Neuronal stem cell (in vitro differentiated cells): Measurements from ENCODE around the gene NOLC1.

Experiments used
- DNase-seq: peaks from one replicate; pipeline ENCODE4 v3.0.0-alpha.2; 2013; ENCODE audit warnings: low spot score
- H2AFZ ChIP-seq: one replicate; pipeline ENCODE4 v1.6.1; 2013; ENCODE audit warnings: mild to moderate bottlenecking, low read length, inconsistent platforms
- H2AK5ac ChIP-seq: 2 replicates; pipeline ENCODE4 v1.6.1; 2013; ENCODE audit warnings: low read depth, mild to moderate bottlenecking, inconsistent platforms, low read length, moderate library complexity, mixed read lengths
- H2BK120ac ChIP-seq: 2 replicates; pipeline ENCODE4 v1.6.1; 2013; ENCODE audit warnings: low read depth, mild to moderate bottlenecking, inconsistent platforms, low read length, moderate library complexity, mixed read lengths
- H2BK12ac ChIP-seq: one replicate; pipeline ENCODE4 v1.6.1; 2013; ENCODE audit warnings: low read length, inconsistent platforms
- H2BK15ac ChIP-seq: 2 replicates; pipeline ENCODE4 v1.6.1; 2013; ENCODE audit warnings: mild to moderate bottlenecking, low read length, inconsistent platforms, mixed read lengths
- H2BK5ac ChIP-seq: one replicate; pipeline ENCODE4 v1.6.1; 2013; ENCODE audit warnings: inconsistent platforms, mild to moderate bottlenecking, low read length, moderate library complexity
- H3K14ac ChIP-seq: one replicate; pipeline ENCODE4 v1.6.1; 2013; ENCODE audit warnings: low read length, inconsistent platforms
- H3K18ac ChIP-seq: 2 replicates; pipeline ENCODE4 v1.6.1; 2013; ENCODE audit warnings: low read length, inconsistent platforms
- H3K23ac ChIP-seq: 2 replicates; pipeline ENCODE4 v1.6.1; 2013; ENCODE audit warnings: low read depth, mild to moderate bottlenecking, mixed read lengths, low read length, inconsistent platforms; ENCODE audit not compliant: poor library complexity
- H3K27ac ChIP-seq: replicated peaks from 3 replicates; pipeline ENCODE4 v1.5.1; 2013; ENCODE audit warnings: low read length, inconsistent platforms
- H3K27me3 ChIP-seq, 3 experiments: 2 replicates each; pipeline ENCODE4 v1.6.1; 2013; ENCODE audit warnings: low read length in 3 of 3, mild to moderate bottlenecking in 2 of 3, inconsistent platforms in 1 of 3, low read depth in 1 of 3, mixed read lengths in 1 of 3, moderate library complexity in 1 of 3; ENCODE audit not compliant: control insufficient read depth in 3 of 3, insufficient read depth in 3 of 3
- H3K36me3 ChIP-seq, 2 donors: replicated peaks in 1 of 2; 2 replicates each; pipeline ENCODE4 v1.6.1; 2013; ENCODE audit warnings: low read length in 2 of 2; ENCODE audit not compliant: control insufficient read depth in 2 of 2, insufficient read depth in 2 of 2
- H3K4ac ChIP-seq: 2 replicates; pipeline ENCODE4 v1.6.1; 2013; ENCODE audit warnings: inconsistent platforms, mild to moderate bottlenecking, low read length, moderate library complexity
- H3K4me1 ChIP-seq, 2 donors: 1 replicate in 1 of 2; 2 replicates in 1 of 2; pipeline ENCODE4 v1.6.1; 2013; ENCODE audit warnings: low read length in 2 of 2, low read depth in 1 of 2; ENCODE audit not compliant: control insufficient read depth in 2 of 2, insufficient read depth in 1 of 2
- H3K4me2 ChIP-seq: one replicate; pipeline ENCODE4 v1.6.1; 2013; ENCODE audit warnings: mild to moderate bottlenecking, low read length, inconsistent platforms; ENCODE audit not compliant: insufficient read depth, poor library complexity, severe bottlenecking
- H3K4me3 ChIP-seq, 2 donors: 2 replicates each; pipeline ENCODE4 v1.5.1; 2013; ENCODE audit warnings: low read length in 2 of 2, mild to moderate bottlenecking in 2 of 2, inconsistent platforms in 1 of 2, moderate library complexity in 1 of 2
- H3K79me1 ChIP-seq: one replicate; pipeline ENCODE4 v1.6.1; 2013; ENCODE audit warnings: low read depth, mild to moderate bottlenecking, inconsistent platforms, low read length, moderate library complexity
- H3K9ac ChIP-seq: one replicate; pipeline ENCODE4 v1.6.1; 2013; ENCODE audit warnings: mild to moderate bottlenecking, low read depth, low read length, inconsistent platforms; ENCODE audit not compliant: poor library complexity
- H3K9me3 ChIP-seq, 2 donors: replicated peaks in 1 of 2; 2 replicates each; pipeline versions ENCODE3 to v1.6.1; 2013; ENCODE audit warnings: low read length in 2 of 2, mild to moderate bottlenecking in 2 of 2, inconsistent platforms in 1 of 2, low read depth in 1 of 2, mixed read lengths in 1 of 2, moderate library complexity in 1 of 2; ENCODE audit not compliant: control insufficient read depth in 2 of 2, insufficient read depth in 1 of 2
- H4K8ac ChIP-seq: one replicate; pipeline ENCODE4 v1.6.1; 2013; ENCODE audit warnings: low read depth, mild to moderate bottlenecking, inconsistent platforms, low read length, moderate library complexity
- H4K91ac ChIP-seq: one replicate; pipeline ENCODE4 v1.6.1; 2013; ENCODE audit warnings: low read length, low read depth, mild to moderate bottlenecking, inconsistent platforms; ENCODE audit not compliant: poor library complexity
- WGBS, 2 donors: extraction: QIAGEN DNeasy Blood & Tissue Kit; methylation state at CpG; one replicate each; pipeline ENCODE4 v1.1.7; 2013; ENCODE audit warnings: missing lambda C conversion rate in 2 of 2, mixed read lengths in 1 of 2; ENCODE audit not compliant: insufficient read length in 2 of 2, insufficient replicate concordance in 1 of 2; ENCODE audit errors: extremely low coverage in 2 of 2; 5-methylcytosine and 5-hydroxymethylcytosine counted together

NOLC1 gene

DNA sequence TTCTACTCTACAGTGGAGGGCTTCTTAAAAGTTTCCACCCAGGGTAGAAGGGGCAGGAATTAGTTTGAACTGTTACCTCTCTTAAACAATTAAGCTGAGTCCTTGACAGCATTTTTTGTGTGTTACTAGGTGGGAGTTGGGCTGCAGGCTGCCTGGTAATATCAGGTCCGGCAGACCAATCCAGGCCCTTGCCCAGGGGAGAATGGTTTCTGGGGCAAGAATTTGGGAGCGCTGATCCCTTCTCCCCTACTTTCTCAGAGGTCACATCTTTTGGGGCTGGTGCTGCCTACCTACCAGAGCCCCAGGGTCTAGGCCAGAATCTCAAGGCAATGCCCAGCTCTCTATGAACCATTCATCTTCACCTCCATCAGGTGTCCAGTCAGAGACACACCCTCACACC, 17.8 kb upstream of the NOLC1 start:
- H3K9me3 ChIP-seq: no peaks in the 10 kb centered on the region
- H2AFZ ChIP-seq: no peak overlapping the region
- H2BK120ac ChIP-seq: no peak overlapping the region
- no peak overlapping the region for H3K27ac ChIP-seq
- H3K4me2 ChIP-seq: peak overlapping the region; percentile 88
- H3K9ac ChIP-seq: no peak overlapping the region
- H3K23ac ChIP-seq: no peak overlapping the region
- no peaks in the 10 kb centered on the region for H3K27me3 ChIP-seq
- H3K79me1 ChIP-seq: peaks cover 7% of the 10 kb centered on the region
- H2BK5ac ChIP-seq: no peak overlapping the region
- DNase-seq: no peak
- peak overlapping the region in 1 of 2 donors; percentile 65 for H3K4me3 ChIP-seq
- WGBS, 2 donors: no CpG with 5 or more reads among the region's 2 CpGs
- H4K91ac ChIP-seq: no peak overlapping the region
- H3K14ac ChIP-seq: no peak overlapping the region
- H2AK5ac ChIP-seq: no peak overlapping the region
- H3K18ac ChIP-seq: no peak overlapping the region
- no peak overlapping the region for H3K4ac ChIP-seq
- H3K4me1 ChIP-seq: peaks cover 4 to 5% of the 10 kb centered on the region in 2 donors
- peaks cover 18 to 33% of the 10 kb centered on the region in 2 donors for H3K36me3 ChIP-seq
- H4K8ac ChIP-seq: no peak overlapping the region
- no peak overlapping the region for H2BK12ac ChIP-seq
- H2BK15ac ChIP-seq: no peak overlapping the region

DNA sequence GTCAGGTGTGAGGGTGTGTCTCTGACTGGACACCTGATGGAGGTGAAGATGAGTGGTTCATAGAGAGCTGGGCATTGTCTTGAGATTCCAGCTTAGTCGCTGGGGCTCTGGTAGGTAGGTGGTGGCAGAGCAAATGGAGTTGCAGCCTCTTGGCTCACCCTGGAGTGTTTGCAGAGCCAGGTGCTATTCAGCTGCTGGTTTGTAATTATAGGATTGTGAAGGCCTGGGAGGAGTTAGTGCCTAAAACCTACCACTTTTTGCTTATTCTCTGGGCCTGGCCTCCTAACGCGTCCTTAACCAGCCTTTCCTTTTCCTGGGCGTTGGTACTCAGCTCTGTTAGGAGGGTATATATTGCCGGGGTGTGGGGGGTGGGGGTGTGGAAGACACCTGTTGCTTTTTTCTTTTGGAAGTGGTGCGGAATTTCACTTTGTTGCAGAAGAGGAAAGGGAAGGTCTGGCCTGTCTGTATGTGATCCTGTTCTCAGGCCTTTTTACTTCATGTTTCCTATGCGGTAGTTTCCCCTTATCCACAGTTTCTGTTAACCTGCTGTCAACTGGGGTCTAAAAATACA, 16.1 kb upstream of the NOLC1 start:
- no peak overlapping the region for H2BK5ac ChIP-seq
- H2BK120ac ChIP-seq: no peak overlapping the region
- H3K9ac ChIP-seq: no peak overlapping the region
- H3K4me3 ChIP-seq: no peak overlapping the region
- peaks cover 34 to 50% of the 10 kb centered on the region in 2 donors for H3K36me3 ChIP-seq
- H4K8ac ChIP-seq: no peak overlapping the region
- no peak overlapping the region for H4K91ac ChIP-seq
- H2BK12ac ChIP-seq: no peak overlapping the region
- H3K4me1 ChIP-seq: peaks cover 4 to 5% of the 10 kb centered on the region in 2 donors
- no peak overlapping the region for H2AFZ ChIP-seq
- no peaks in the 10 kb centered on the region for H3K9me3 ChIP-seq
- H3K27me3 ChIP-seq: no peaks in the 10 kb centered on the region
- H3K18ac ChIP-seq: no peak overlapping the region
- DNase-seq: no peak
- WGBS, 2 donors: no CpG with 5 or more reads among the region's 7 CpGs
- no peak overlapping the region for H2AK5ac ChIP-seq
- H3K14ac ChIP-seq: no peak overlapping the region
- H2BK15ac ChIP-seq: no peak overlapping the region
- H3K27ac ChIP-seq: no peak overlapping the region
- H3K4ac ChIP-seq: no peak overlapping the region
- no peak overlapping the region for H3K23ac ChIP-seq
- H3K79me1 ChIP-seq: peaks cover 8% of the 10 kb centered on the region
- H3K4me2 ChIP-seq: no peak overlapping the region

DNA sequence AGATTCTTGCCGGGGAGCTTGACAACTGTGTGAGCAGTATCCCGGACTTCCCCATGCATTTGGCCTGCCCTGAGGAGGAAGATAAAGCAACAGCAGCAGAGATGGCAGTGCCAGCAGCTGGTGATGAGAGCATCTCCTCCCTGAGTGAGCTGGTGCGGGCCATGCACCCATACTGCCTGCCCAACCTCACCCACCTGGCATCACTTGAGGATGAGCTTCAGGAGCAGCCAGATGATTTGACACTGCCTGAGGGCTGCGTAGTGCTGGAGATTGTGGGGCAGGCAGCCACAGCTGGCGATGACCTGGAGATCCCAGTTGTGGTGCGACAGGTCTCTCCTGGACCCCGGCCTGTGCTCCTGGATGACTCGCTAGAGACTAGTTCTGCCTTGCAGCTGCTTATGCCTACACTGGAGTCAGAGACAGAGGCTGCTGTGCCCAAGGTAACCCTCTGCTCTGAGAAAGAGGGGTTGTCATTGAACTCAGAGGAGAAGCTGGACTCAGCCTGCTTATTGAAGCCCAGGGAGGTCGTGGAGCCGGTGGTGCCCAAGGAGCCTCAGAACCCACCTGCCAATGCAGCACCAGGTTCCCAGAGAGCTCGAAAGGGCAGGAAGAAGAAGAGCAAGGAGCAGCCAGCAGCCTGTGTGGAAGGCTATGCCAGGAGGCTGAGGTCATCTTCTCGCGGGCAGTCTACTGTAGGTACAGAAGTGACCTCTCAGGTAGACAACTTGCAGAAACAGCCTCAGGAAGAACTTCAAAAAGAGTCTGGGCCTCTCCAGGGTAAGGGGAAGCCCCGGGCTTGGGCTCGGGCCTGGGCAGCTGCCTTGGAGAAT, 12.7 kb upstream of the NOLC1 start:
- no peak overlapping the region for H2AFZ ChIP-seq
- peaks cover 56 to 78% of the 10 kb centered on the region in 2 donors for H3K36me3 ChIP-seq

GRCh38 chr10:102140218-102140617, 12.0 kb upstream of the NOLC1 start:
- Histone ChIP-seq H3K14ac (no peak overlapping the region), H4K91ac (no peak overlapping the region), H2BK120ac (no peak overlapping the region), H3K18ac (no peak overlapping the region), H2BK12ac (no peak overlapping the region), H2BK5ac (no peak overlapping the region), H3K27me3 (no peaks in the 10 kb centered on the region), H3K36me3 (peaks cover 62 to 80% of the 10 kb centered on the region in 2 donors), H3K4ac (no peak overlapping the region), H4K8ac (no peak overlapping the region), H2BK15ac (no peak overlapping the region), H3K4me2 (no peak overlapping the region), H2AFZ (no peak overlapping the region), H3K23ac (no peak overlapping the region), H3K4me1 (no peaks in the 10 kb centered on the region), H3K4me3 (no peak overlapping the region), H3K27ac (no peak overlapping the region), H3K79me1 (peaks cover 8% of the 10 kb centered on the region), H2AK5ac (no peak overlapping the region), H3K9ac (peak overlapping the region; percentile 50), H3K9me3 (no peaks in the 10 kb centered on the region)
- no CpG with 5 or more reads among the region's 4 CpGs for WGBS, 2 donors
- DNase-seq: no peak

More for the DNA sequence above, 12.7 kb upstream of the NOLC1 start:
- Histone ChIP-seq H3K4ac (no peak overlapping the region), H4K91ac (peak overlapping the region; percentile 64), H2BK120ac (no peak overlapping the region), H3K4me2 (no peak overlapping the region), H3K9me3 (no peaks in the 10 kb centered on the region), H3K23ac (peak overlapping the region; percentile 62), H3K18ac (no peak overlapping the region), H2BK15ac (no peak overlapping the region), H3K27ac (no peak overlapping the region), H3K27me3 (no peaks in the 10 kb centered on the region), H3K4me3 (peak overlapping the region in 1 of 2 donors; percentile 23), H3K4me1 (peaks cover 2% of the 10 kb centered on the region in 2 donors), H3K9ac (peak overlapping the region; percentile 61), H2AK5ac (no peak overlapping the region), H3K14ac (no peak overlapping the region), H4K8ac (no peak overlapping the region), H2BK5ac (no peak overlapping the region), H2BK12ac (no peak overlapping the region), H3K79me1 (peaks cover 8% of the 10 kb centered on the region)
- no CpG with 5 or more reads among the region's 15 CpGs for WGBS, 2 donors
- no peak for DNase-seq
